Measurements from ENCODE around the gene KRTAP12-1. TPM values are rescaled to one million over a fixed set of nuclear protein-coding genes. Genes with fewer than 3 reads are reported as not detected.

The KRTAP12-1 gene
- total and polyA plus RNA-seq, 8 donors = 2.0 TPM; not detected in 7

DNA sequence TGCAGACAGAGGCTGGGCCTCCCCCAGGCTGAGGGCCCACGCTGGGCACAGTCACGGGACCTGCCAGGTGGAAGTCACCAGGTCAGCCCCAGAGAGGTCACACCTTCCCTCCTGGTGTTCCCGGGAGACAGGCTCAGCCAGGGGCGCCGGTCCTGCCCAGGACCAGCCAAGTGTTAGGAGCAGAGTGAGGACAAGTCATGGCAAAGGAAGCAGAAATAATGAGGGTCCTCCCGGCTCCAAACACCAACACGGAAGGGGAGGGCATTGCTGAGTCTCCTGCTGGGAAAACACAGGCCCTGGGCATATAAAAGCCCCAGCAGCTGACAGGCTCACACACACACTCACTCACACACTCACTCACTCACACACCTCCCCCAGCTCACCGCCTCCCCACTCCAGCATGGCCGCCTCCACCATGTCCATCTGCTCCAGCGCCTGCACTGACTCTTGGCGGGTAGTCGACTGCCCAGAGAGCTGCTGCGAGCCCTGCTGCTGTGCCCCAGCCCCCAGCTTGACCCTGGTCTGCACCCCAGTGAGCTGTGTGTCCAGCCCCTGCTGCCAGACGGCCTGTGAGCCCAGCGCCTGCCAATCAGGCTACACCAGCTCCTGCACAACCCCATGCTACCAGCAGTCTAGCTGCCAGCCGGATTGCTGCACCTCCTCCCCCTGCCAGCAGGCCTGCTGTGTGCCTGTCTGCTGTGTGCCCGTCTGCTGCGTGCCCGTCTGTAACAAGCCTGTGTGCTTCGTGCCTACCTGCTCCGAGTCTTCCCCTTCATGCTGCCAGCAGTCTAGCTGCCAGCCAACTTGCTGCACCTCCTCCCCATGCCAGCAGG is 44.7 kb downstream of the KRTAP12-1 start, which contains the start of gene KRTAP10-10:
Gene KRTAP10-10, plus strand, starts transcription at position 339 of the 833 bp plus-strand sequence. Its CDS starts 62 bp downstream, at position 401.
- Histone ChIP-seq H3K27ac (no peak within 1 kb of the TSS), H3K36me3 (no peaks in the 10 kb centered on the region), H3K4me3 (no peak within 1 kb of the TSS), H3K27me3 (peaks cover 0 to 53% (median 23%) of the 10 kb centered on the region in 3 donors), H3K9me3 (peaks cover 0 to 27% (median 20%) of the 10 kb centered on the region in 4 donors), H3K4me1 (no peaks in the 10 kb centered on the region)
- 26 to 54% (median 51%) methylated on average over 5 to 21 of the region's 21 CpGs for WGBS, 5 donors
- TF ChIP-seq POLR2AphosphoS5 (IDR thresholded peaks at IDR 0.05) = no peak
- TF ChIP-seq EP300 (IDR thresholded peaks at IDR 0.05) = no peak
- TF ChIP-seq, protein P1, sequence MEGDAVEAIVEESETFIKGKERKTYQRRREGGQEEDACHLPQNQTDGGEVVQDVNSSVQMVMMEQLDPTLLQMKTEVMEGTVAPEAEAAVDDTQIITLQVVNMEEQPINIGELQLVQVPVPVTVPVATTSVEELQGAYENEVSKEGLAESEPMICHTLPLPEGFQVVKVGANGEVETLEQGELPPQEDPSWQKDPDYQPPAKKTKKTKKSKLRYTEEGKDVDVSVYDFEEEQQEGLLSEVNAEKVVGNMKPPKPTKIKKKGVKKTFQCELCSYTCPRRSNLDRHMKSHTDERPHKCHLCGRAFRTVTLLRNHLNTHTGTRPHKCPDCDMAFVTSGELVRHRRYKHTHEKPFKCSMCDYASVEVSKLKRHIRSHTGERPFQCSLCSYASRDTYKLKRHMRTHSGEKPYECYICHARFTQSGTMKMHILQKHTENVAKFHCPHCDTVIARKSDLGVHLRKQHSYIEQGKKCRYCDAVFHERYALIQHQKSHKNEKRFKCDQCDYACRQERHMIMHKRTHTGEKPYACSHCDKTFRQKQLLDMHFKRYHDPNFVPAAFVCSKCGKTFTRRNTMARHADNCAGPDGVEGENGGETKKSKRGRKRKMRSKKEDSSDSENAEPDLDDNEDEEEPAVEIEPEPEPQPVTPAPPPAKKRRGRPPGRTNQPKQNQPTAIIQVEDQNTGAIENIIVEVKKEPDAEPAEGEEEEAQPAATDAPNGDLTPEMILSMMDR (IDR thresholded peaks at IDR 0.05) = no peak
- no peak for TF ChIP-seq POLR2A (IDR thresholded peaks at IDR 0.05)
- DNase-seq = peak in 1 of 2 donors; percentile 17
- intact Hi-C loops (cut with DNase I; ENCODE audit: low total_unique reads) = no loop called here

DNA sequence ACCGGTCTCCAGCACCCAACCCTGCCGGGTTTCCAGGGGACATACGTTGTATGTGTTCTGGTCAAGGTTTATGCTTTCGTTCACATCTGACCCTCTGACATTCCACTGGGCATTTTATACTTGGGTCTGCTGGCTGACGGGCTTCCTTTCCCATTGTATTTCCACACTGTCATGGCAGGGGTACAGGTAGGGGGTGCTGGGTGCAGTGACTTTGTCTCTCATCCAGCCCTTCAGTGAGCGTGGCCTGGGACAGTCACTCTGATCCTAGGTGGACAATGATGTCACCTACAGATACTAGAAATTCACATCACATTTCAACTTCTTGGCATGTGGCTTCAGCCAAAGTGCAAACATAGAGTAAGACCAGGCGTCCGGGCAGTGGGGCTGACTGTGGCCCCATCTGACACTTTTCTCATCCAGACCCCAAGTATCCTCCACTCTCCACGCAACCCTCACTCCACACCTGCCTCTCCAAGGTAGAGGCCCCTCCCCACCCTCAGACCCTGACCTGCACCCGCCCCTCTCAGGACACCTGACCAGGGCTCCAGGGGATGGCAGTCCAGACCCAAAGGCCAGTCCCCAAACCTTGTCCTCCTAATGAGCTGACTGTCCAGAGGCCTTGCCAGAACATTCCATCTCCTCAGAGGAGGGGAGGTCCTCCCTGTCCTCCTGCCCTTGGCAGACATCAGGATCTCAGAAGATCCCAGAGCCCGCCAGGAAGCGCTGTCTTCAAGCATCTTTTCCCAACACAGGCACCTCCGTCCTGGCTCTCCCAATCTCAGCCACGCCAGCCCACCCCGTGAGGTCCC is 45.5 kb downstream of the KRTAP12-1 start:
- Histone ChIP-seq H3K27me3 (peaks cover 0 to 53% (median 23%) of the 10 kb centered on the region in 3 donors), H3K27ac (no peak overlapping the region), H3K36me3 (no peaks in the 10 kb centered on the region), H3K4me1 (no peaks in the 10 kb centered on the region), H3K4me3 (no peak overlapping the region), H3K9me3 (peaks cover 3 to 30% (median 27%) of the 10 kb centered on the region in 4 donors)
- no peak for TF ChIP-seq EP300 (IDR thresholded peaks at IDR 0.05)
- no peak for TF ChIP-seq POLR2A (IDR thresholded peaks at IDR 0.05)
- intact Hi-C loops (cut with DNase I; ENCODE audit: low total_unique reads) = no loop called here
- 75 to 87% (median 79%) methylated on average over 11 to 15 of the region's 15 CpGs for WGBS, 5 donors
- DNase-seq = peak in 1 of 2 donors; percentile 23

DNA sequence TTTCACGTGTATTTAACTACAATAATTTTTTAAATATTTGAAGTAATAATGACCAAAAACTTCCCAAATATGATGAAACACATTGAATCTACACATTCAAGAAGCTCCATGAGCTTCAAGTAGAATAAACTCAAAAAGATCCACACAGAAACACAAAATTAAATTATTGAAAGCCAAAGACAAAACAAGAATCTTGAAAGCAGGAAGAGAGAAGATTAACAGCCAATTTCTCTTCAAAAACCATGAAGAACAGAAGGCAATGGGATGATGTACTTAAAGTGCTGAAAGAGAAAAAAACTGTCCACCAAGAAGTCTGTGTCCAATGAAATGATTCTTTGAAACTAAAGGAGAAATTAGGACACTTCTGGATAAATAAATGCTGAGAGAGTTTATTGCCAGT is 49.9 kb downstream of the KRTAP12-1 start:
- Histone ChIP-seq H3K4me1 (no peaks in the 10 kb centered on the region), H3K9me3 (peaks cover 3 to 31% (median 26%) of the 10 kb centered on the region in 4 donors), H3K27me3 (peaks cover 0 to 28% (median 19%) of the 10 kb centered on the region in 3 donors), H3K36me3 (no peaks in the 10 kb centered on the region), H3K27ac (no peak overlapping the region), H3K4me3 (no peak overlapping the region)
- TF ChIP-seq POLR2A (IDR thresholded peaks at IDR 0.05) = no peak
- TF ChIP-seq, protein P1 (IDR thresholded peaks at IDR 0.05) = no peak
- TF ChIP-seq EP300 (IDR thresholded peaks at IDR 0.05) = no peak
- no peak for TF ChIP-seq POLR2AphosphoS5 (IDR thresholded peaks at IDR 0.05)
- no peak for DNase-seq
- intact Hi-C loops (cut with DNase I; ENCODE audit: low total_unique reads) = no loop called here
- 82 to 98% (median 90%) methylated on average over 1 of the region's 1 CpG for WGBS, 5 donors

Small RNA genes within 50 kb of the gene (small RNA-seq; reads per million reads assigned to genes)
- gene KRTAP12-6P = 0 reads per million in 4 donors

Other genes starting within 250 kb of the KRTAP12-1 start
- 1 to 10 TPM; 1.2 to 8.0 (median 5.5) TPM for gene LRRC3, start 226.7 kb downstream of the KRTAP12-1 start, total RNA-seq
- gene LRRC3, start 226.7 kb downstream of the KRTAP12-1 start, polyA plus RNA-seq = 1 to 10 TPM in 2 of 3 donors, under 1 TPM in 1; 0.76 to 1.3 (median 1.3) TPM
- not detected for gene KRTAP10-1, start 142.0 kb downstream of the KRTAP12-1 start, total RNA-seq
- gene KRTAP10-1, start 142.0 kb downstream of the KRTAP12-1 start, polyA plus RNA-seq = not detected
- gene KRTAP10-2, start 130.7 kb downstream of the KRTAP12-1 start, total RNA-seq = not detected
- not detected for gene KRTAP10-2, start 130.7 kb downstream of the KRTAP12-1 start, polyA plus RNA-seq
- gene KRTAP10-3, start 123.4 kb downstream of the KRTAP12-1 start, total RNA-seq = not detected
- not detected for gene KRTAP10-3, start 123.4 kb downstream of the KRTAP12-1 start, polyA plus RNA-seq
- gene KRTAP10-4, start 108.4 kb downstream of the KRTAP12-1 start, total RNA-seq = not detected
- not detected for gene KRTAP10-4, start 108.4 kb downstream of the KRTAP12-1 start, polyA plus RNA-seq
- not detected for gene KRTAP10-5, start 101.6 kb downstream of the KRTAP12-1 start, total RNA-seq
- under 1 TPM in 1 of 3 donors, not detected in 2; 0.10 TPM for gene KRTAP10-5, start 101.6 kb downstream of the KRTAP12-1 start, polyA plus RNA-seq
- gene KRTAP10-6, start 89.7 kb downstream of the KRTAP12-1 start, total RNA-seq = not detected
- gene KRTAP10-6, start 89.7 kb downstream of the KRTAP12-1 start, polyA plus RNA-seq = not detected
- not detected for gene KRTAP10-7, start 81.6 kb downstream of the KRTAP12-1 start, total RNA-seq
- not detected for gene KRTAP10-7, start 81.6 kb downstream of the KRTAP12-1 start, polyA plus RNA-seq
- gene KRTAP10-8, start 70.1 kb downstream of the KRTAP12-1 start, total RNA-seq = not detected
- gene KRTAP10-8, start 70.1 kb downstream of the KRTAP12-1 start, polyA plus RNA-seq = not detected
- not detected for gene KRTAP10-9, start 55.1 kb downstream of the KRTAP12-1 start, total RNA-seq
- gene KRTAP10-9, start 55.1 kb downstream of the KRTAP12-1 start, polyA plus RNA-seq = not detected
- gene KRTAP10-10, start 44.8 kb downstream of the KRTAP12-1 start, total RNA-seq = not detected
- not detected for gene KRTAP10-10, start 44.8 kb downstream of the KRTAP12-1 start, polyA plus RNA-seq
- gene KRTAP10-11, start 35.7 kb downstream of the KRTAP12-1 start, total RNA-seq = not detected
- not detected for gene KRTAP10-11, start 35.7 kb downstream of the KRTAP12-1 start, polyA plus RNA-seq
- gene KRTAP12-4, start 27.5 kb downstream of the KRTAP12-1 start, total RNA-seq = not detected
- not detected for gene KRTAP12-4, start 27.5 kb downstream of the KRTAP12-1 start, polyA plus RNA-seq
- not detected for gene KRTAP12-3, start 24.2 kb downstream of the KRTAP12-1 start, total RNA-seq
- gene KRTAP12-3, start 24.2 kb downstream of the KRTAP12-1 start, polyA plus RNA-seq = not detected
- not detected for gene KRTAP12-2, start 15.2 kb downstream of the KRTAP12-1 start, total RNA-seq
- gene KRTAP12-2, start 15.2 kb downstream of the KRTAP12-1 start, polyA plus RNA-seq = not detected
- not detected for gene KRTAP10-12, start 15.0 kb upstream of the KRTAP12-1 start, total RNA-seq
- gene KRTAP10-12, start 15.0 kb upstream of the KRTAP12-1 start, polyA plus RNA-seq = not detected
- gene TSPEAR, start 29.4 kb upstream of the KRTAP12-1 start, total RNA-seq = under 1 TPM in 2 of 5 donors, not detected in 3; 0.18 to 0.29 TPM
- gene TSPEAR, start 29.4 kb upstream of the KRTAP12-1 start, polyA plus RNA-seq = under 1 TPM in 2 of 3 donors, not detected in 1; 0.05 to 0.06 TPM
- gene UBE2G2, start 119.7 kb upstream of the KRTAP12-1 start, total RNA-seq = 100 to 1,000 TPM in 1 of 5 donors, 10 to 100 TPM in 4; 56.5 to 116 (median 78.2) TPM
- 10 to 100 TPM; 30.6 to 33.7 (median 32.7) TPM for gene UBE2G2, start 119.7 kb upstream of the KRTAP12-1 start, polyA plus RNA-seq
- 10 to 100 TPM; 29.5 to 80.1 (median 42.0) TPM for gene SUMO3, start 135.9 kb upstream of the KRTAP12-1 start, total RNA-seq
- gene SUMO3, start 135.9 kb upstream of the KRTAP12-1 start, polyA plus RNA-seq = 10 to 100 TPM; 36.4 to 95.9 (median 78.1) TPM
- gene PTTG1IP, start 191.5 kb upstream of the KRTAP12-1 start, total RNA-seq = 100 to 1,000 TPM in 4 of 5 donors, 10 to 100 TPM in 1; 85.7 to 253 (median 164) TPM
- gene PTTG1IP, start 191.5 kb upstream of the KRTAP12-1 start, polyA plus RNA-seq = 10 to 100 TPM; 61.3 to 96.3 (median 75.8) TPM
- 10 to 100 TPM in 3 of 5 donors, 1 to 10 TPM in 2; 3.5 to 72.2 (median 14.2) TPM for gene ITGB2, start 238.7 kb upstream of the KRTAP12-1 start, total RNA-seq
- gene ITGB2, start 238.7 kb upstream of the KRTAP12-1 start, polyA plus RNA-seq = 10 to 100 TPM in 2 of 3 donors, 1 to 10 TPM in 1; 6.7 to 25.3 (median 24.1) TPM

Data from stomach (tissue), 9 donors.